Thoracic aorta (tissue), 2 donors: ENCODE measurements around the gene TMEM31. TPM values are rescaled to one million over a fixed set of nuclear protein-coding genes. Genes with fewer than 3 reads are reported as not detected.
A peak's percentile ranks its signal among the peaks of the same experiment; 100 is the strongest.

Experiments used
- ATAC-seq: fragments of 150-250 bp; one replicate; pipeline ENCODE4 v1.8.0; 2017; ENCODE audit warnings: low read depth; ENCODE audit not compliant: insufficient number of reproducible peaks, low FRiP score
- DNase-seq: peaks from one replicate; pipeline ENCODE4 v3.0.0-alpha.2; 2020; ENCODE audit warnings: low spot score
- H3K27ac ChIP-seq, 2 donors: fragments of 200-600 bp; sonication (generic); 1 replicate in 1 of 2; 2 replicates in 1 of 2; pipeline ENCODE4 v1.5.1; 2016; ENCODE audit warnings: mild to moderate bottlenecking in 2 of 2, moderate library complexity in 2 of 2
- H3K27me3 ChIP-seq: fragments of 200-600 bp; sonication (generic); replicated peaks from 2 replicates; pipeline ENCODE4 v1.6.0; 2016; ENCODE audit warnings: mild to moderate bottlenecking; ENCODE audit not compliant: insufficient read depth
- H3K36me3 ChIP-seq: fragments of 200-600 bp; sonication (generic); one replicate; pipeline ENCODE4 v1.5.1; 2016
- H3K4me1 ChIP-seq, 2 donors: fragments of 200-600 bp; sonication (generic); 1 replicate in 1 of 2; 2 replicates in 1 of 2; pipeline versions ENCODE4 v1.5.1 to v1.6.0; 2016; ENCODE audit warnings: low read depth in 2 of 2, mild to moderate bottlenecking in 1 of 2; ENCODE audit not compliant: control insufficient read depth in 1 of 2
- H3K4me3 ChIP-seq: fragments of 200-600 bp; sonication (generic); 2 replicates; pipeline ENCODE4 v1.5.1; 2016; ENCODE audit warnings: mild to moderate bottlenecking
- H3K9me3 ChIP-seq: fragments of 200-600 bp; sonication (generic); 2 replicates; pipeline ENCODE4 v1.5.1; 2016
- total RNA-seq, 2 donors: library from RNA; depleted of rRNA; stranded (reverse); fragments of >200 nt; gene quantifications; one replicate each; pipeline versions ENCODE4 v1.1.0 to v1.2.3, GENCODE V29; 2016
- TF ChIP-seq, protein P1 (sequence below): fragments of 200-600 bp; sonication (generic); IDR thresholded peaks from one replicate; pipeline ENCODE4 v1.5.1; 2019; ENCODE audit warnings: antibody characterized with exemption

TMEM31 gene
- total RNA-seq, 2 donors from 2014 or later: not detected

DNA sequence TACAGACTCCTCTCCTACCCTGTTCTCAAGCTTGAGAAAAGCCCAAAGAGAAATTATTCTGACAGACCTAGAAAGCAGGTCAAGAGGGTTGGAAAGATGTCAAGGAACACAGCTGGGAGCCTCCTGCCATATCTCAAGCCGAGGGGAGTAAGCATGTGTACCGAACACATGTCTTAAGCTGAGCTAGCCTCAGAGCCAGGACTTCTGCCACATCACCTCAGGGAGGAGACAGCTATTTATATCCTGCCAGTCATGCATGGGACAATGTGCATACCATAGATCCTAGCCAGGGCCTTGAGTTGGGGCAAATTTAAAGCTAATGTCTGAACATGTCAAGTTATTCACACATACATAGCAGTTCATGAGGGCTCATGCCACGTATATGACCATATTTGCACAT lies 11.8 kb downstream of the TMEM31 start:
- DNase-seq (no peak), ATAC-seq (no peak)
- Histone ChIP-seq H3K9me3 (no peaks in the 10 kb centered on the region), H3K36me3 (no peaks in the 10 kb centered on the region), H3K4me1 (no peaks in the 10 kb centered on the region), H3K27ac (no peak overlapping the region), H3K27me3 (no peaks in the 10 kb centered on the region), H3K4me3 (no peak overlapping the region)
- TF ChIP-seq, protein P1, sequence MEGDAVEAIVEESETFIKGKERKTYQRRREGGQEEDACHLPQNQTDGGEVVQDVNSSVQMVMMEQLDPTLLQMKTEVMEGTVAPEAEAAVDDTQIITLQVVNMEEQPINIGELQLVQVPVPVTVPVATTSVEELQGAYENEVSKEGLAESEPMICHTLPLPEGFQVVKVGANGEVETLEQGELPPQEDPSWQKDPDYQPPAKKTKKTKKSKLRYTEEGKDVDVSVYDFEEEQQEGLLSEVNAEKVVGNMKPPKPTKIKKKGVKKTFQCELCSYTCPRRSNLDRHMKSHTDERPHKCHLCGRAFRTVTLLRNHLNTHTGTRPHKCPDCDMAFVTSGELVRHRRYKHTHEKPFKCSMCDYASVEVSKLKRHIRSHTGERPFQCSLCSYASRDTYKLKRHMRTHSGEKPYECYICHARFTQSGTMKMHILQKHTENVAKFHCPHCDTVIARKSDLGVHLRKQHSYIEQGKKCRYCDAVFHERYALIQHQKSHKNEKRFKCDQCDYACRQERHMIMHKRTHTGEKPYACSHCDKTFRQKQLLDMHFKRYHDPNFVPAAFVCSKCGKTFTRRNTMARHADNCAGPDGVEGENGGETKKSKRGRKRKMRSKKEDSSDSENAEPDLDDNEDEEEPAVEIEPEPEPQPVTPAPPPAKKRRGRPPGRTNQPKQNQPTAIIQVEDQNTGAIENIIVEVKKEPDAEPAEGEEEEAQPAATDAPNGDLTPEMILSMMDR: no peak

DNA sequence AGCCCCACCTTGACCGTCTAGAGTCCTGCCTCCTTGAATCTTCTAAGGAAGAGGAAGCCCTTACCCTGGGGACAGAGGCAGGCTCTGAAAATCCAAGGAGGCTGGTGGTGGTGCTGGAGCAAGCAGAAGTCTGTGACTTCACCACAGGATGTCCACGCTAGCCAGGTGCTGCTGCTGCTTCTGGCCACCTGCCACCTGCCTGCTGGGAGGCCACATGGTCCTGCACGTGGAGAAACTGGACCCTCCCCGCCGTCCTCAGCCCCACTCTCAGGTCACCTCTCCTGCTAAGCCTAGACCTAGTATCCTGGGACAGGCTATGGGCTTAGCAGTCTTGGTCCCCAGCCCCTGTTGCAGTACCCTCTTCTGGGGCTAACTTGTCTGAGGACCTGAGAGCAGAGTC lies 15.8 kb downstream of the TMEM31 start:
- H3K36me3 ChIP-seq: no peaks in the 10 kb centered on the region
- no peaks in the 10 kb centered on the region for H3K9me3 ChIP-seq
- ATAC-seq (no peak), DNase-seq (no peak)
- TF ChIP-seq, protein P1: no peak
- no peaks in the 10 kb centered on the region for H3K27me3 ChIP-seq
- peaks cover 0 to 15% of the 10 kb centered on the region in 2 donors for H3K4me1 ChIP-seq
- no peak overlapping the region for H3K4me3 ChIP-seq
- no peak overlapping the region for H3K27ac ChIP-seq

DNA sequence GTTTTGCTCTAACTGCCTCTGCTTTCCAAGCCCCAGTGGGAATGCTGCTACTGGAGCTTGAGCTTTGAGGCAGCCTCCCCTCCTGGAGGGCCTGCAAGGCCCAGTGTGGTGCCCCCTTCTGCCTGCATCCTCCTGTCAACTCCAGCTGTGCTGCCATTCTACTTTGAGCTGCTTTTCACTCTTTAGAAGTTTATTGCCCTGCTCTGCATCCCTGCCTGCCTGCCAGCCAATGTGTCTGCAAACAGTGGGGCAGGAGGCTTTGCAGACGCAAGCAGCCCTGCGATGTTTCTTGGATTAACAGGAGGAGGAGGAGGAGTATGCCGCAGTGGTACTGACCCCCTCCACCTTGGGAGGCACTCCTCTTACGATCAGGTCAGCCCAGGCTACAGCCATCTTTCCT lies 16.4 kb downstream of the TMEM31 start:
- no peak overlapping the region for H3K27ac ChIP-seq
- ATAC-seq (no peak), DNase-seq (no peak)
- no peak overlapping the region for H3K4me3 ChIP-seq
- peaks cover 0 to 15% of the 10 kb centered on the region in 2 donors for H3K4me1 ChIP-seq
- H3K36me3 ChIP-seq: no peaks in the 10 kb centered on the region
- TF ChIP-seq, protein P1: no peak
- no peaks in the 10 kb centered on the region for H3K9me3 ChIP-seq
- H3K27me3 ChIP-seq: no peaks in the 10 kb centered on the region

DNA sequence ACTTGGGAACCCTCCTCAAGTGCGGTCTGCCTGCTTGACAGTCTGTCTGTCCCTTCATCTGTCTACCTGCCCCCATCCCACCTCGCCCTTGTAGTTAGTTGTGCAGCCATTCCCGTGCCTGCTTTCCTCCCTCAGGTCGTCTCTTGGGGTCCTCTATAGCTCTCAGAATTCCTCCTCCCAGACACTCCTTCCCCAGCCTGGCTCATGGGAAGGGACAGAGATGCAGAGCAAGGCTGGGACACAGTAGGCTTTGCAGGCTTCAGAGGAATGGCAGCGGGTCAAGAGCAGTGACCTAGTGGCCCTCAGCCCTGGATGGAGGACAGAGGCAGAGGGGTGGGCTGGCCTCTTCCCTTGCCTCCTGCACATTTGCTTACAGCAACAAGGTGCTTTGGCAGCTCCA lies 18.3 kb downstream of the TMEM31 start:
- TF ChIP-seq, protein P1: no peak

DNA sequence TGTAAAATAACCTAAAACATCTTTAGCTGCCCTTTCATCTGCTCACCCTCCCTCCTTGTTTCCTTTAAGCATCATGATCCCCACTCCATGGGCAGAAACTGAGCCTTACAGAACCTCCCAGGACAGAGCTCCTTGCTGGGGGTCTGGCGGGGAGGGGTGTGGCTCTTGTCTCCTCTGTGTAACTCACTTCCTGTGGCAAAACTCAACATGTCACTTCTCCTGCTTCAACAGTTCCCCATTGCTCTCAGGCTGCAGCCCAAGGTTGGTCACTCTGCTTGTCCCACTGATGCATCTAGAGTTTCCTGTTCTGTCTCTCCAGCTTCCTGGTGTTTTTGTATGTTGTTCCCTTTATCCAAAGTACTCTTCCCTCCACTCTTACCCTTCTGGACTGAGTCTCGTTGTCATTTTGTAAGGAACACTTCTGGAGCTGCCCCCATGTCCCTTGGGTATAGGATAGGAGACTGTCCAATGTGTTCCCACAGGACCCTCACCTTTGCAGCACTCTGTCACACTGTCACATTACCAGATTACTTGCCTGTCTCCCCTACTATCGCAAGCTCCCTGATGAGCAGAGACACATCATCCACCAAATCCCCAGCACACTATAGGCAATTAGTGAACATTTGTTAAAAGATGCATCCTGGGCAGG lies 19.6 kb downstream of the TMEM31 start:
- Histone ChIP-seq H3K4me1 (peaks cover 0 to 15% of the 10 kb centered on the region in 2 donors), H3K27me3 (no peaks in the 10 kb centered on the region), H3K9me3 (no peaks in the 10 kb centered on the region), H3K36me3 (no peaks in the 10 kb centered on the region), H3K27ac (peak overlapping the region in 1 of 2 donors; percentile 64), H3K4me3 (no peak overlapping the region)
- no peak for ATAC-seq
- TF ChIP-seq, protein P1: no peak
- no peak for DNase-seq

More for the DNA sequence above, 18.3 kb downstream of the TMEM31 start:
- no peaks in the 10 kb centered on the region for H3K9me3 ChIP-seq
- H3K4me3 ChIP-seq: no peak overlapping the region
- no peak overlapping the region for H3K27ac ChIP-seq
- ATAC-seq: no peak
- H3K36me3 ChIP-seq: no peaks in the 10 kb centered on the region
- peaks cover 0 to 15% of the 10 kb centered on the region in 2 donors for H3K4me1 ChIP-seq
- H3K27me3 ChIP-seq: no peaks in the 10 kb centered on the region
- DNase-seq: no peak
